ENCODE data around the gene MGAT3. TPM values are rescaled to one million over a fixed set of nuclear protein-coding genes. Genes with fewer than 3 reads are reported as not detected.

The MGAT3 gene
- polyA plus RNA-seq, 6 donors from 2014 or later, result 0.11 to 2.8 (median 0.45) TPM; not detected in 1

- peak overlapping the region; percentile 56 to 91 (median 86) for H3K4me3 Mint-ChIP-seq
- peak; percentile 29 for DNase-seq
- peak overlapping the region; percentile 75 to 98 (median 88) for H3K27ac Mint-ChIP-seq
Measured at GRCh38 chr22:39446239-39446721, 10.5 kb upstream of the MGAT3 start.

GRCh38 chr22:39448205-39449054 is 8.4 kb upstream of the MGAT3 start:
- H3K4me1 Mint-ChIP-seq, result peaks cover 51 to 71% (median 64%) of the 10 kb centered on the region in 3 donors
- H3K27ac Mint-ChIP-seq, result peak overlapping the region in 4 of 6 donors; percentile 28 to 80 (median 73)
- ATAC-seq (ENCODE audit: low read depth in 2 of 2) (no peak), DNase-seq (no peak)
- no peaks in the 10 kb centered on the region for H3K36me3 Mint-ChIP-seq
- H3K9me3 Mint-ChIP-seq, result no peaks in the 10 kb centered on the region
- no peaks in the 10 kb centered on the region for H3K27me3 Mint-ChIP-seq
- H3K4me3 Mint-ChIP-seq, result peak overlapping the region; percentile 68 to 91 (median 77)

More at GRCh38 chr22:39446239-39446721, 10.5 kb upstream of the MGAT3 start:
- no peaks in the 10 kb centered on the region for H3K36me3 Mint-ChIP-seq
- ATAC-seq (ENCODE audit: low read depth in 2 of 2), result peak; percentile 33 to 40
- H3K4me1 Mint-ChIP-seq, result peaks cover 45 to 70% (median 66%) of the 10 kb centered on the region in 3 donors
- H3K9me3 Mint-ChIP-seq, result no peaks in the 10 kb centered on the region
- H3K27me3 Mint-ChIP-seq, result no peaks in the 10 kb centered on the region

- peak overlapping the region; percentile 21 to 91 (median 77) for H3K4me3 Mint-ChIP-seq
- H3K27ac Mint-ChIP-seq, result peak overlapping the region in 5 of 6 donors; percentile 13 to 88 (median 26)
Measured at GRCh38 chr22:39449708-39450107, 7.1 kb upstream of the MGAT3 start.

GRCh38 chr22:39450258-39450955 is 6.4 kb upstream of the MGAT3 start:
- DNase-seq, result no peak
- peak overlapping the region in 2 of 6 donors; percentile 13 to 88 for H3K27ac Mint-ChIP-seq
- H3K27me3 Mint-ChIP-seq, result peaks cover 0 to 16% (median under 1%) of the 10 kb centered on the region in 3 donors
- H3K4me3 Mint-ChIP-seq, result peak overlapping the region in 7 of 8 donors; percentile 6 to 91 (median 76)
- H3K9me3 Mint-ChIP-seq, result no peaks in the 10 kb centered on the region
- H3K36me3 Mint-ChIP-seq, result peaks cover 0 to 1% of the 10 kb centered on the region in 2 donors
- peaks cover 53 to 75% (median 58%) of the 10 kb centered on the region in 3 donors for H3K4me1 Mint-ChIP-seq
- no peak for ATAC-seq (ENCODE audit: low read depth in 2 of 2)

More at GRCh38 chr22:39449708-39450107, 7.1 kb upstream of the MGAT3 start:
- Mint-ChIP-seq H3K27me3 (peaks cover 0 to 10% (median 0%) of the 10 kb centered on the region in 3 donors), H3K9me3 (no peaks in the 10 kb centered on the region), H3K36me3 (no peaks in the 10 kb centered on the region), H3K4me1 (peaks cover 52 to 73% (median 64%) of the 10 kb centered on the region in 3 donors)
- peak in 1 of 2 donors; percentile 10 for ATAC-seq (ENCODE audit: low read depth in 2 of 2)
- peak; percentile 23 for DNase-seq

GRCh38 chr22:39452740-39453040 is 4.1 kb upstream of the MGAT3 start:
- no peak for ATAC-seq (ENCODE audit: low read depth in 2 of 2)

GRCh38 chr22:39453765-39454378 is 2.9 kb upstream of the MGAT3 start:
- no peak for ATAC-seq (ENCODE audit: low read depth in 2 of 2)
- Mint-ChIP-seq H3K4me1 (peaks cover 42 to 65% (median 55%) of the 10 kb centered on the region in 3 donors), H3K27ac (peak overlapping the region in 2 of 6 donors; percentile 2 to 41), H3K27me3 (peaks cover 0 to 33% (median 15%) of the 10 kb centered on the region in 3 donors), H3K36me3 (peaks cover 0 to 10% of the 10 kb centered on the region in 2 donors), H3K4me3 (peak overlapping the region in 3 of 8 donors; percentile 45 to 65 (median 60)), H3K9me3 (no peaks in the 10 kb centered on the region)
- no peak for DNase-seq

More at GRCh38 chr22:39452740-39453040, 4.1 kb upstream of the MGAT3 start:
- H3K27ac Mint-ChIP-seq, result peak overlapping the region in 2 of 6 donors; percentile 43 to 73
- H3K27me3 Mint-ChIP-seq, result peaks cover 0 to 24% (median 9%) of the 10 kb centered on the region in 3 donors
- H3K36me3 Mint-ChIP-seq, result peaks cover 0 to 10% of the 10 kb centered on the region in 2 donors
- DNase-seq, result no peak
- H3K9me3 Mint-ChIP-seq, result no peaks in the 10 kb centered on the region
- H3K4me3 Mint-ChIP-seq, result peak overlapping the region in 3 of 8 donors; percentile 8 to 78 (median 52)
- peaks cover 45 to 68% (median 55%) of the 10 kb centered on the region in 3 donors for H3K4me1 Mint-ChIP-seq

GRCh38 chr22:39454385-39454871 is 2.4 kb upstream of the MGAT3 start:
- DNase-seq, result no peak
- Mint-ChIP-seq H3K27me3 (peaks cover 0 to 34% (median 15%) of the 10 kb centered on the region in 3 donors), H3K4me1 (peaks cover 36 to 60% (median 49%) of the 10 kb centered on the region in 3 donors), H3K9me3 (no peaks in the 10 kb centered on the region), H3K36me3 (peaks cover 0 to 10% of the 10 kb centered on the region in 2 donors), H3K4me3 (peak overlapping the region in 4 of 8 donors; percentile 45 to 65 (median 54)), H3K27ac (peak overlapping the region in 1 of 6 donors; percentile 41)
- ATAC-seq (ENCODE audit: low read depth in 2 of 2), result no peak

GRCh38 chr22:39457198-39457555 is 365 bp downstream of the MGAT3 start:
- Mint-ChIP-seq H3K36me3 (peaks cover 0 to 10% of the 10 kb centered on the region in 2 donors), H3K27me3 (peaks cover 0 to 34% (median 15%) of the 10 kb centered on the region in 3 donors), H3K4me3 (no peak overlapping the region), H3K27ac (no peak overlapping the region), H3K9me3 (no peaks in the 10 kb centered on the region), H3K4me1 (peaks cover 34 to 58% (median 43%) of the 10 kb centered on the region in 3 donors)
- DNase-seq (no peak), ATAC-seq (ENCODE audit: low read depth in 2 of 2) (peak; percentile 41 to 44)

- H3K36me3 Mint-ChIP-seq, result peaks cover 0 to 10% of the 10 kb centered on the region in 2 donors
Measured at GRCh38 chr22:39457556-39458443, 988 bp downstream of the MGAT3 start.

GRCh38 chr22:39458444-39459083 is 1.8 kb downstream of the MGAT3 start:
- ATAC-seq (ENCODE audit: low read depth in 2 of 2) (no peak), DNase-seq (no peak)
- peaks cover 0 to 10% of the 10 kb centered on the region in 2 donors for H3K36me3 Mint-ChIP-seq
- no peaks in the 10 kb centered on the region for H3K9me3 Mint-ChIP-seq
- H3K27me3 Mint-ChIP-seq, result peaks cover 0 to 34% (median 15%) of the 10 kb centered on the region in 3 donors
- peaks cover 41 to 66% (median 45%) of the 10 kb centered on the region in 3 donors for H3K4me1 Mint-ChIP-seq
- H3K27ac Mint-ChIP-seq, result peak overlapping the region in 4 of 6 donors; percentile 35 to 91 (median 76)
- peak overlapping the region; percentile 75 to 92 (median 84) for H3K4me3 Mint-ChIP-seq

More at GRCh38 chr22:39457556-39458443, 988 bp downstream of the MGAT3 start:
- ATAC-seq (ENCODE audit: low read depth in 2 of 2) (peak; percentile 35 to 42), DNase-seq (no peak)
- Mint-ChIP-seq H3K27ac (peak overlapping the region in 2 of 6 donors; percentile 20 to 69), H3K4me3 (peak overlapping the region; percentile 75 to 92 (median 84)), H3K27me3 (peaks cover 0 to 34% (median 15%) of the 10 kb centered on the region in 3 donors), H3K9me3 (no peaks in the 10 kb centered on the region), H3K4me1 (peaks cover 38 to 59% (median 42%) of the 10 kb centered on the region in 3 donors)

- no peak for DNase-seq
- peaks cover 42 to 66% (median 47%) of the 10 kb centered on the region in 3 donors for H3K4me1 Mint-ChIP-seq
- H3K27ac Mint-ChIP-seq, result peak overlapping the region in 1 of 6 donors; percentile 38
- ATAC-seq (ENCODE audit: low read depth in 2 of 2), result no peak
- H3K36me3 Mint-ChIP-seq, result peaks cover 0 to 10% of the 10 kb centered on the region in 2 donors
- H3K4me3 Mint-ChIP-seq, result peak overlapping the region in 5 of 8 donors; percentile 19 to 79 (median 47)
- peaks cover 0 to 25% (median 15%) of the 10 kb centered on the region in 3 donors for H3K27me3 Mint-ChIP-seq
- H3K9me3 Mint-ChIP-seq, result no peaks in the 10 kb centered on the region
Measured at GRCh38 chr22:39459681-39460080, 2.9 kb downstream of the MGAT3 start.

Data from naive B cell (primary cell).